Hematopoietic multipotent progenitor cell treated with erythropoietin and hydrocortisone succinate and interleukin-3 and kit ligand, for 15 days (in vitro differentiated cells): Measurements from ENCODE around the gene SIDT1.

Source experiments
- DNase-seq: peaks from one replicate; pipeline ENCODE4 v3.0.0-alpha.2; 2015; ENCODE audit warnings: low spot score

SIDT1 gene

DNA sequence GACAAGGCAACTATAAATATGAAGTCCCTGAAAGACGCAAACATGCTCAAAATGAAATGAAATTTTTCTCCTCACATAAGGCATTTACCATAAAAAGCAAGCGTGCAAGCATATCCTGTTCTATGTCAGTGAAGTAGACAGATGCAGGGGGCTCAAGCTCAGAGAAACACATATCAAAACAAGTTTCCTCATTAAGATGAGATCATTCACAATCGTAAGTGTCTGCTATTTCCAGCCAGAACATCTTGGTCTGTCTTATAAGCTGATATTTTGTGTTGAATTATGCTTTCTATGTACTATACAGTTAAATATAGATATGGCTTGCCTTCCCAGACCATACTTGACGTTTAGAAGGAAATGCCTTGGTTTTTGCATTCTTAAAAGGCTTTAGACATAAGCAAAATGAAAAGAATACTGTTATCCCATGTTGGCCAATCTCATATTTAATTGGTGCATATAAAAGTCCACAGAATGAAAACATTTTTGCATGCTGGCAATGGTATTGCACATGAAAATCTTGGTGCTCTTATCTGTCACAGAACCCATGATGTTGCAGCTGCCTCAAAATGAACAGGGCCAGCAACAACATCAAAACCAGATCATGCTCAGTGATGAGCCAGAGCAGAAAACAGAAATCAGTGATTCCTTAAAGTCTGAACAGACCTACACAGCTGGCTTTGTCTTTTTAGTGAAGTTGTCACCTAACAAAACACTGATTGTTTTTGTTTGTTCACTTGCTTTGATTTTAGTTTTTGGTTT, 65.4 kb downstream of the SIDT1 start:
- DNase-seq, result no peak

DNA sequence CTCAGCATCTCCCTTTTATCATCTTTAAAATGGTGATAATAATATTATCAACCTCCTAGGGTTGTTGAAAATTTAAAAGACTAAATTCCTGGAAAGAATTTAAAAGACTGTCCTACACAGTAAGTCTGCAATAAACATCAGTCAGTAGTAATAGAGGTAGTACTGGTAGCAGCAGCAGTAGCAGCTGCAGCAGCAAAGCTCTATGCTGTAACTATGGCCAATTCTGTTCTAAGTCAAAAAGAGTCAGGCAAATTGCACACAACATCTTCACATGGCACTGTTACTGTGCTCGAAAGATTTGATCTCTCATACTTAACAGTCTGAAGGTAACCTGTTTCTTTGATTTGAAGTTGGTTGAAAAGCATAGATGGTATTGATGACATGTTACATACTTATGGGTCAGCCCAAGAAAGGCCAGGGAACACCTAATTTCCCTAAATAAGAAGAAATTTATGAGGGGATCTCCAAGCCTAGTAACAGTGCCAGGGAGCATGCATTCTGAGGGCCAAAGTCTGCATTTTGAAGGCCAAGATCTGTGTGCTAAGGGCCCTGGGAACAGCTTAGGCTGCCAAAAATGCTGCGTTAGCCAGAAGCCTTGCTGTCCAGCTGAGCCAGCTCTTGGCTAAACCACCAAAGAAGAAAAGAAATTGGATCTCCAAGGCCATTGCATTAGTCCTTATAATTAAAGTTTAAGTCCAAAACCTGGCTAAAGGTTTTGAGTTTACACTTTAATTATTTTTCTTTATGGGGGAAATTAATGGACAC, 68.2 kb downstream of the SIDT1 start:
- no peak for DNase-seq

DNA sequence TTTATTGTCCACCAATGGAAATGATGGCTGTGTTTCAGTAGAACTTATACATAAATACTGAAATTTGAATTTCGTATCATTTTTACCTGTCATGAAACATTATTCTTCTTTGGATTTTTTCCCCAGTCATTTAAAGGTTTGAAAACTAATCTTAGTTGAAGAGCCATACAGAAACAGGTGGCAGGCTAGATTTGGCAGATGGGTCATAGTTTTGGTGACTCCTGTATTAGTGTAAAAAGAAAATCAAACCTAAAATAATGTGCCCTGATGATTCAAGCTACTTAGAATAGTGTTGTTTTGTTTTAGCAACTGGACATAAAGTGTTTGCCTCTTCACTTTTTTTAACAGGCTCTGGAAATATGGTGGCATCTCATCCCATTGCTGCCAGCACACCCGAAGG, 68.9 kb downstream of the SIDT1 start:
- no peak for DNase-seq

- DNase-seq, result no peak
Observed at GRCh38 chr3:113602256-113602655, 69.9 kb downstream of the SIDT1 start.

- no peak for DNase-seq
Observed at GRCh38 chr3:113602836-113603235, 70.5 kb downstream of the SIDT1 start.

DNA sequence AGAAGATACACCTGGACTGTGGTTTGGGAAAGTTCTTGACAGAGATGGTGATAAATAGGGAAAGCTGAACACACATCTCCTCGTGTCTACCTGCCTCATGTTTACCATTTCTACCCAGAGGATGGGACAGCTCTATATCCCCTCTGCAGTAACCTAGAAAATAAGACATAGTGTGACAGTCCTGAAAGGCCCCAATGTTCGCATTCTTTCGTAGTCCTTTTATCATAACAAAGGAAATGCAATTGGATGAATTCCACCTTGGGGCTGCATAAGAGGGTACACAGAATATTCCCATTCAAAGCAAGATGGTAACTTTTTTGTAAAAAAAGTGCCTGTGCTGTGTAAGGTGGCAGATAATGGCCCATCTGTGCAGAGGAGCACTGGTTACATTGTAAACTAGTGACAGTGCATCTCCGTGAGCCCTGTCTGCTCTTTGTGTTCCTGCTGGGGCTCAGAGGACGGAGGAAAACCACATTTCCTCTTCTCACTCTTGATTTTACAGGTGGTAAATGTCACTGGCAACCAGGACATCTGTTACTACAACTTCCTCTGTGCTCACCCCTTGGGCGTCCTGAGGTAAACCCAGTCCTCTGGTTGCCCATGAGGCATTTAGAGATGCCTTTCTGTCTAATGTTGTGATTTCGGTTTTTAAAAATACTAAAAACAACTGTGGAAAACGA, 74.3 kb downstream of the SIDT1 start:
- no peak for DNase-seq

DNA sequence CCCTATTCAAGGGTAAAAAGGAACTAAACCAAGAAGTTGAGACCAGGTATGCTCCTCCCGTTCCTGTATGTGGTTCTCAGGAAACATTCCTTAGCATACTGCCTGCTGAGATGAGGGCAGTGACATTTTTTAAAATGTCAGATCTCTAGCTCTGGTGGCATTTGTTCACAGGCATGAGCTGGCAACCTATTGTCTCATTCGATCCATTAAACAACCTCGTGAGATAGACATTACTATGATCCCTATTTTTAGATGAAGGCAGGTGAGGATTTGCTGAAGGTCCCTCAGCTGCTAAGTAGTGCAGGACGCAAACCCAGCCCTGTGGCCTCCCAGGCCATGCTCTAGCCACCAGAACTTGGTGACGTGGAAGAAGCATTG, 74.9 kb downstream of the SIDT1 start:
- DNase-seq, result no peak

DNA sequence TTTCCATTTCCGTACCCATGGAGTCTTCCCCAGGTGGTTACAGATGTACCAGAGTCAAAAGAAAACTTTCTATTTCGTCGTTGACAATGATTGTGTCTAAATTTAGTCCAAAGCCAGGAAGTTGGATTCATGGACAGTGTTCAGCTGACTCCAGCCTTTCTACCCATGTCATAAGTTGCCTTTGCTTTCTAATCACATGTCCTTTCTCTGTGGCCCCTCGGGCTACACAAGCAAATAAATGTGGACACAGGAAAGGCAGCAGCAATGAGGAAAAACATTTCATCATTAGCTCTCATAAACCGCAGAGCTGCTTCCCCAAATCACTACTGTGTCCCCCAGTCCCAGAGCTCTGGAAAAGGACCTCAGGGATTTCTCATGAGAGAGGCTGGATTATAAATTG, 82.0 kb downstream of the SIDT1 start:
- no peak for DNase-seq

DNA sequence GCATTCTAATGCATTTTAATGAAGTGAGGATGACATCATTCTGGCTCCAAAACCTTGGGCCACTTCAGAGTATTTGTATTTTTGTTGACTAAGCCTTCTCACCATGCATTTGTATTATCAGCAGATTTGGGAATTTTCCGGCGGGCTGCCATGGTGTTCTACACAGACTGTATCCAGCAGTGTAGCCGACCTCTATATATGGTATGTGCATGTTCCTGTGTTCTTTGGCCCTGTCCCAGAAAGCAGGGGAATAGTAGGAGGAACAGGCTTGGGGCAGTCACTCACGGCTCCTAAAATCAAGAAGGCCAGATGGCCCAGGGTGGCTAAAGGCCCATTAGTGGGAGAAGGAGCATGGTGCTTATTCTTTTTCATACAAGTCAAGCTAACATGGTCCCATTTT, 83.6 kb downstream of the SIDT1 start:
- DNase-seq, result no peak

- DNase-seq, result no peak
Observed at GRCh38 chr3:113617726-113618125, 85.4 kb downstream of the SIDT1 start.

- DNase-seq, result no peak
Observed at GRCh38 chr3:113620091-113620490, 87.7 kb downstream of the SIDT1 start.

DNA sequence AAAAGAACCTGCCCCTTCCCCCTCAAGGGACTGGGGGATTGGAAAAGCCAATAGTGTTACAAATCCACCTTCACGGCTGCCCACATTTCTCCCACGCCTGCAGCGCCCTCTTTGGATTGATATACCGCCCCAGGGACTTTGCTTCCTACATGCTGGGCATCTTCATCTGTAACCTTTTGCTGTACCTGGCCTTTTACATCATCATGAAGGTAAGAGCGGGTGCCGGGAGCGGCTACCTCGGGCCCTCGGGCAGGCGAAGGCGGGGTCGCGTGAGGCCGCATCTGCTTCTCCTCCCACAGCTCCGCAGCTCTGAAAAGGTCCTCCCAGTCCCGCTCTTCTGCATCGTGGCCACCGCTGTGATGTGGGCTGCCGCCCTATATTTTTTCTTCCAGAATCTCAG, 91.0 kb downstream of the SIDT1 start:
- no peak for DNase-seq

GRCh38 chr3:113623811-113624210, 91.5 kb downstream of the SIDT1 start:
- DNase-seq, result no peak

DNA sequence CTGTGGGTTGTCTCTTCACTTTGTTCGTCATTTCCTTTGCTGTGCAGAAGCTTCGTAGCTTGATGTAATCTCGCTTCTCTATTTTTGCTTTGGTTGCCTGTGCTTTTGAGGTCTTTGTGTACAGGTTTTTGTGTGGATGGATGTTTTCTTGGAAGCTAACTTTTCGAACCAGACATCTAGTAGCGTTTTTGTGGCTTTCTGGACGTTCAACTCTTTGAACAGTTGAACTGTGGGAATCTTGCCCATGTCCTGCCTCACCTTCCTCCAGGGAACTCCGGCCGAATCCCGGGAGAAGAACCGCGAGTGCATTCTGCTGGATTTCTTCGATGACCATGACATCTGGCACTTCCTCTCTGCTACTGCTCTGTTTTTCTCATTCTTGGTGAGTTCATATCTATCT, 93.5 kb downstream of the SIDT1 start:
- DNase-seq, result no peak

- DNase-seq, result peak; percentile 22
Observed at GRCh38 chr3:113626503-113627371, 94.4 kb downstream of the SIDT1 start.

DNA sequence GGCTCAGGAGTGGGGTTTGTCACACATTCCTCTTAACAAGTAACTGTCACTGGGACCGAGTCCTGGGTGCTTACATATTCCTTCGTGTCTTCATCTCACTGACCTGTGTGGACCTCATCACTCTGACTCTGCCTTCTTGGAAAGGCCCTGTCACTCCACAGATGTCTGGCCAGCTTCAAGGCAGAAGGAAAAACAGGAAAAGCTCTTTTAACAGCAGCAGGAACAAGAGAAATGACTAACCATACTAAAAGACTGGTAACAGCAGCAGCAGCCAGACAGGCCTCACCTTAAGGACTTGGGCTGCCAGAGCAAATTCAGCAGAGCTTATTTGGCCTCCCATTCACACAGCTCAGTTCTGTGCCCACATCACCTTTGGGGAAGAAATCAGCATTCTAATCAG, 96.0 kb downstream of the SIDT1 start:
- DNase-seq, result no peak

DNA sequence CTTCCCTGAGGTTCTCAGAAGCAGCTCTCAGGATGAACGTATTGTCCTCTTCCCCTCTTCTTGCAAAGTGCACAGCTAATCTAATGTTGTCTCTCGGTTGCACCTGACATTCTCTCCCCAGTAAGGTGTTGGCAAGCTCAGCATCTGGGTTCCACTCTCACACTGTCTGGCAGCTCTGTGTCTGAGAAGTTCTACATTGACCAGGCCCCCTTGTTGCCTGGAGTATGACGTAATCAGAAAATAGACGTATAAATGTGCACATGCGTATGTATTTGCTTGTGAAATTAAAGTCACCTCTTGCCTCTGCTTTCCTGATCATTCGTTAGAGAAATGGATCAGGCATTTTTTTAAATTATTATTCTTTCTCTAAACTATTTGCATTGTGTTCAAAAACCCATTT, 96.4 kb downstream of the SIDT1 start:
- no peak for DNase-seq

DNA sequence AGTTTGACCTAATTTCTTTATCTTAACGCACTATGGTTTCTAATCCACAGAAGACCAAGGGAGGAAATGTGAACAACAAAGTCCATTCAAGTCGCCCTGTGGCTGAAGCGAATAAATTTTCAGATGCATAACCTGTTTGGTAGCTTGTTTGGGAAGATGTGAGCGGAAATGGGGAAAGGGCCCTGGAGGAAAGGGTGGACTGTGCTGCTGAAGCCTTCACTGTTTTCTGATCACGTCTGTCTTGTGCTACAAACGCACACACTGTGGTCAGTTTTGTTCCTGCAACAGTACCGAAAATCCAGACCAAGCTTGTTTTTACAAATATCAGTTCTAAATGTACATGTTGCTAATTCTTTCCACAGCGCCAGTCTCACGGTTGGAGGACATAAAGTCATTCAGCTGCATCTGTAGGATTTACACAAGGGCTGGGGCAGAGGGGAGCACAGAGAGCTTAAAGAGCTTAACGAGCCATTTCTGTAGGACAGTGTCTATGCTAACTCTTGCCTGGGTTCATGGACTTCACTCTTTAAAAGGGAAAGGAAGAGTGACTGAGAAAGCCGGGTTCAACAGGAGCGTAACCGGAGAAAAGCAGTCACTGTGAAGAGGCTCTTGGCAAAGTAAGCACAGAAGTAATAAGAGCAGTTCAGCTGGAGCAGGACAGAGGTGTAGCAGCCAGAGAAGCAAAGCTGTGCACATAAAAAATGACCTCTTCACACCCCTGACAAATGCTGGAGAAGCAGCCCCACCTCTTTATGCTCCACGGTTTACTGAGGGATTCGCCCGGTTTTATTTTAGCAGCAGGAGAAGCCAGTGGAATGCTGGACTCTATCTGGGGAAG, 97.4 kb downstream of the SIDT1 start:
- DNase-seq, result no peak

DNA sequence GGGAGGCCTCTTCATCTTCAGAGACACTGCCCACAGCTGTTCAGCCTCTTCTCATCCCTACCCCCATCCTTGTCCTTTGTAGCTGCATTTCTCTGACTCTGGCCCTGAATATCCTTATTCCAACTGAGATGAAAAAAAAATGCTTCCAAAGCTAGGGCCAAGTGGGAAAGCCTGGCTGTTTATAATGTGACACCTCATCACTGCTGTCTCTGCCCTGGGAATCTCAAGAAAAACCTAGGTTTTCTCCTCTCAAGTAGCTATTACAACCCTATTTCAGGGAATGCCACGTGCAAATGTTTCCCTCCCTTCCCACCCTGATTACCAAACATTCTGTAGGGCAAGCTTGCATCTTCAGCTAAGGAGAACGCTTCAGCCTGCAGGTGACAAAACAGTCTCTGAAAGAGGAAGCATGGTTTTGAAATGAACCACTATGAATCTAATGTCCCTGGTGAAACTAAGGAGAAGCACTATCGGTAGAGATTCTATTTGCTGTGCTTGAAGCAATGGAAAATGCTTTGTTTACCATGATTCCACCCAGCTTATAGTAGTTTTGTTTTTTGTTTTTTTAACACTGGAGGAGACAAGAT, 98.7 kb downstream of the SIDT1 start:
- DNase-seq, result no peak

DNA sequence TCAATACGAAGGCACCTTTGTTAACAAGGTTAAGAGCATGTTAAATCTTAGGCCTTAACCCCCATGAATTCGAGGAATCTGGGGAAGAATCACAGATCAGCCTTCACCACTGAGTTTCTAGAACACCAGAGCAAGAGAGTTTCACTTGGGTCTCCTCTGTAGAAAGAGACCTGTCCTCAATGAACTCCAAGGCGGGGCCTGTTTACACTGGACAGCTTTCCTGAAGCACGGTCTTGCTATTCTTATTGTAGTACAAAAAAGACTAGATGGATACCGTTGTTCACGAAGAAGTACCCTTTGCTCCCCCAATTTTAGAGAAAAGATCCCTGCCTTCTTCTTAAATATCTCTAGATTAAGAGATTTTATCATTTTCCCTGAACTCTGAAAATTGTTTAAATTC, 99.2 kb downstream of the SIDT1 start:
- no peak for DNase-seq
